GM18867 (cell line): ENCODE results near the gene STAM.
"Not testable (repeated sequence)": the region's sequence is repeated elsewhere in the genome, so short reads cannot be mapped to it uniquely, and the experiment has no call there.

ENCODE experiments used
- ATAC-seq: cut with Tn5 transposase; IDR thresholded peaks from one replicate; pipeline ENCODE4 v1.9.1; 2021; ENCODE audit warnings: mild to moderate bottlenecking, moderate library complexity; ENCODE audit not compliant: unreplicated experiment

STAM gene

DNA sequence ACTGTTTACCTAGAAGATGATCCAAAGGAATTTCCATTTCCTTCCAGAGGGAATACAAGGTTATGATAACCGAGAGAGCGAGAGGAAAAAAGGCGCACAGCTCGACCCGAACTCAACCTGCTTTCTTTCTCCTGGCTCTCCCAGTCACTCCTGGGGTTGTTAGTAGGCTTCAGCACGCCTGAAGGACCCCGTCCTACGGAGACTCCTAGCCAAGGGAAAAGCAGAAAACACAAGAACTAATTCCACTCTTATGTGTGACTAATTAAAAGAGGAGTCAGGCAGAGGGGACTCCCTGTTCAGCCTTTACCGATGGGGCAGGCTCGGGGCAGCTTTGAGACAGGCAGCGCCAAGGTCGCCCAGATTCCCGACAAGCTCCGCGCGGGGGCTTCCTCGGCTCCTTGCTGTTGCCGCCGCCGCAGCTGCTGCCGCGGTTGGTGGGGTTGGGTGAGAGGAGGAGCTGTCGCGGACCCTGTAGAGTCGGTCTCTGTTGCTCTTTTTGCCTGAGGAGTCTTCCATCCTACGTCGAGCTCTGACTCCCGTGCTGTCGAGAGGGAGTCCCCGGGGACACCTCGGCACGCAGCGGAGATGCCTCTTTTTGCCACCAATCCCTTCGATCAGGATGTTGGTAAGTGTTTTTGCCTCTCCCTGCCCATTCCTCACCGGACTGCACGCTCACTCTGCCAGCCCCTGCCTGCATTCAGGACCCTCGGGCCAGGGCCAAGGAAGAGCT is at the start of gene STAM:
TSS of gene STAM (plus strand) at position 397 of the 730 bp plus-strand sequence. CDS start at position 586, 189 bp downstream.
- ATAC-seq: peak; percentile 93

DNA sequence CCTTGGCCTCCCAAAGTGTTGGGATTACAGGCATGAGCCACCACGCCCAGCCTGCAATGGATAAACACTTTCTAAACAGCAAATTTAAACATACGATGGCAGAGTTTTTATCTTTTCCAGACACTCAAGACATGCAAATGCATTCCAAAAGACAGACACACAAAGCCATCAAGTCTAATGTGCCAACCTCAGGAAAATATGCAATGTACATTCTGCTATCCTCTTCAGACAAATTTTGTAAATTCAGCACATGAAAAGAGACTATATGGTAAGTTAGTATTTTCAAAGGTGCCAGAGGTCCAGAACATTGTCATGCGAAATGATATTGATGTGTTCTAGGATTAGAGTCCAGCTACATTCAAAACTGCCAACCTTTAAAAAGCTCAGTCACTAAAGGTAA is 46.6 kb upstream of the STAM start:
- ATAC-seq: no peak

DNA sequence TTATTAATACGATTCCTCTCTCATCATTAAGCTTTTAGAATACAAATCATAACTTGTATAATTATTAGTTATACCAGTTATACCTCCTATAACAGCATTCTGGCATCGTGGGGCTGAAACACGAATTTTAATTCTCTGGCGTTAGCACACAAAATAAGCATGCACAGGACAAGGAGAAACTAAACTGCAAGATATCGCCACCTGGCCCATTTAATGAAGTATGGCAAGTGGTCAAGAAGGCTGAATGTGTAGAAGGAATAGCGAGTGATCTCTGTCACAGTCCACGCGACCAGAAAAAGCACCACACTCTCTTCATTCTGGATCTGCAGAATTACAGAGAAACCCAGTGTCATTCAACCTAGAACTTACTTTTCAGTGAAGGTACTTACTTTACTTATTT is 44.9 kb upstream of the STAM start:
- peak; percentile 70 for ATAC-seq

- no peak for ATAC-seq
Measured at GRCh38 chr10:17605936-17606335, 38.0 kb upstream of the STAM start.

DNA sequence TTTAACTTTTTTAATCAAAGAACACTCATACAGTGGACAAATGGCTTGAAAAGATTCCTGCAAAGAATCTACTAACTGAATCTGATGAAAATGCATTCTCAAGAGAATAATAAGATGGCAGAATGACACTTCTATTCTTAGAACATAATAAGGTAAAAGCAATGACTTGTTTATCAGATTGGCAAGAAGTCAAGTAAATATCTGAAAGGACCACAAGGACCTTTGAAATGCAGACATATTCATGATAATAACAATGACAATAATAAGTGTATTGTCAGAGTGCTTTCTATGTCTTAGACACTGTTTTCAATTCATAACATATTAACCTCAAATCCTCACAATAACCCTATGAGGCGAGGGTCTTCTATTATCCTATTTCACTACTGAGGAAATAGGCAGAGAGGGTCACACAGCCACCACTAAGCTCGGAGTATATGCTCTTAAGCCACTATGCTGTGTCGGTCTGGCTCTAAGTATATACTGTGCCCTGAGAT is 37.4 kb upstream of the STAM start:
- ATAC-seq: no peak

DNA sequence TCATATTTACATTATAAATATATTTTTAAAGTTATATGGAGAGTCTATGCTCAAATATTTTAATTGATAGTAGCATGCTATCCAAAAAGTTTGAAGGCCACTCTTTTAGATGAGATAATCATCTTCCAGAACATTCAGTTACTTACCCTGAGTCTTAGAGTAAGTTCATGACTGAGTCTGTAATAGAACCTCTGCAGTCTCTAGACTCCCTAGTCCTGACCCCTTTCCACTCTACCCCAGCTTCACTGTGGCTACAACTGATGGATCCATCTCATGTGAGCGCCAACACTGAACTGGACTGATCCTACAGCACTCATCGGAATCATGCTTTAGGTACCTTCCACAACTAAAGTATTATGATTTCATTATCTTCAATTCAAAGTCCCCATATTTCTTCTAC is 36.9 kb upstream of the STAM start:
- ATAC-seq: no peak

DNA sequence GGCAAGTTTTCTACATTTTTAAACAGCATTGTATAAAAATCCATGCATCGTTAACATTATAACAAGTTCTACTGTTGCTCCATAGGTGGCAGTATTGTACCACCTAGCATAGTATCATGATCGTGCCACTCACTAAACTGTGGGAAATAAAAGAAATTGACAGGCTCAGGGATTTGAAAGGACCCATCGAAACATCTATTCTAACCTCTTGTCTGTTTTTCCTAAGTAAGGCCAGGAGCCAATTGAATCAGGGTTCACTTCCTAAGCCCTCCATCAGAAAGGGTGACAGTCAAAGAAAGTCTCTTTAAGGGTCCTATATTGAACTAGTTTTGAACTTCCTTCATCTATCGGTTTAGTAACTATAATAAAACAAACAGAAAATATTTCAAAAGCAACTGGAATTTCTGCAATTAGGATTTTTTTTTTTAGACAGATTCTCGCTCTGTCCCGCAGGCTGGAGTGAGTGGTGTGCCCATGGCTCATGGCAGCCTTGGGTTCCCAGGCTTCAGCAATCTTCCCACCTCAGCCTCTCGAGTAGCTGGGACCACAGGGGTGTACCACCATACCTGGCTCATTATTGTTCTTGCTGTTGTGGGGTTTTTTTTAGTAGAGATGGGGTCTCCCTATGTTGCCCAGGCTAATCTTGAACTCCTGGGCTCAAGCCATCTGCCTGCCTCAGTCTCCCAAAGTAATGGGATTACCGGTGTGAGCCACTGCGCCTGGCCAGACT is 36.2 kb upstream of the STAM start:
- peak; percentile 76 for ATAC-seq

DNA sequence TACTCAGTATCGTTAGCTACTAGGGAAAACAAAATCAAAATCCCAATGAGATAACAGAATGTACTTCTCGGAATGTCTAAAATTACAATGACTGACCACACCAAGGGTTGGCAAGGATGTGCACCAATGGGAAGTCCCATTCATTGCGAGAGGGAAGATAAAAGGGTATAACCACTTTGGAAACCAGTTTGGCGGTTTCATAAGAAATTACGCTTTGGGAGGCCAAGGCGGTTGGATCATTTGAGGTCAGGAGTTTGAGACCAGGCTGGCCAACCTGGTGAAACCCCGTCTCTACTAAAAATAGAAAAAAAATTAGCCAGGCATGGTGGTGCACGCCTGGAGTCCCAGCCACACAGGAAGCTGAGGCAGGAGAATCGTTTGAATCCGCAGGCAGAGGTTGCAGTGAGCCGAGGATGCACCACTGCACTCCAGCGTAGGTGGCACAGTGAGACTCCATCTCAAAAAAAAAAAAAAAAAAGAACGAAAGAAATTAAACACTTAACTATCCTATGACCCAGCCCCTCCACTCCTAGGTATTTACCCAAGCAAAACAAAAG is 34.4 kb upstream of the STAM start:
- ATAC-seq: no peak

- peak; percentile 50 for ATAC-seq
Measured at GRCh38 chr10:17616403-17617030, 27.4 kb upstream of the STAM start.

DNA sequence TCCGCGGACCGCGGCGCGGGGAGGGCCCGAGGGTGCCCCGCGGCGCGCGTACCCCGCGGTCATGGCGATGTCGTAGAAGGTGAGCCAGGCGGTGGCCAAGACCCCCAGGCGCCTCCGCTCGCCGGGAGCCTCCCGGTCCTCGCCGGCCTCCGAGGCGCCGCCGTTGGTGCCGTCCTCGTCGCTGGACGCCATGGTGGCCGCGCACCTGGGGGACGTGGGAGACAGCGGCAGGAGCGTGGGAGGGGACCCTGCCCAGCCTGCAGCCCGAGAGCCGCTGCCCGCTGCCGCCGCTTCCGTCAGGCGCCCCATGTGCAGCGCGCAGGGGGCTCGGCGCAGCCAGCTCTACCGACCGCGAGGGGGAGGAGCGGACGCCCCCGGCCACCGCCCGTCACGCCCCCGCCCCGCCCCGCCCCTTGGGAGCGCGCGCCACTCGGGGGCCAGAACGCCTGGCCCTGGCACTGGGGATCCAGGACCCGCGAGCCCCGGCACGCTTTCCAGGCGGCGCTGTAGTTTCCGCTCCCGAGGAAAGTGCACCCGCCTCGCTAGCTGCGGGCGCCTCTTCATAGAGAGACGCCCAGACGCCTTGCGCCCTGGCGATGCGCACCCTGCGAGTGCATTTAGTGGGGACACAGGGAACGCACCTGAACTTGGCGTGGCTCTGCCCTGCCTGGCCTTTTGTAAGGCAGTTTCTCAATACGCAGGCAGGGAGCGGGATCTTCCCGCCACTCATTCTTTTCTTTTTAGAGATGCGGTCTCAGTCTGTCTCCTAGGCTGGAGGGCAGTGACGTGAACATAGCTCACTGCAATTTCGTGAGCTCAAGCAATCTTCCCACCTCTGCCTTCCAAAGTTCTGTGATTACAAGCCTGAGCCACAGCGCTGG is 26.7 kb upstream of the STAM start, which contains the start of gene HACD1:
TSS of gene HACD1 (minus strand) at position 344 of the 881 bp plus-strand sequence. CDS start at position 309, 35 bp downstream.
- ATAC-seq: peak; percentile 58

DNA sequence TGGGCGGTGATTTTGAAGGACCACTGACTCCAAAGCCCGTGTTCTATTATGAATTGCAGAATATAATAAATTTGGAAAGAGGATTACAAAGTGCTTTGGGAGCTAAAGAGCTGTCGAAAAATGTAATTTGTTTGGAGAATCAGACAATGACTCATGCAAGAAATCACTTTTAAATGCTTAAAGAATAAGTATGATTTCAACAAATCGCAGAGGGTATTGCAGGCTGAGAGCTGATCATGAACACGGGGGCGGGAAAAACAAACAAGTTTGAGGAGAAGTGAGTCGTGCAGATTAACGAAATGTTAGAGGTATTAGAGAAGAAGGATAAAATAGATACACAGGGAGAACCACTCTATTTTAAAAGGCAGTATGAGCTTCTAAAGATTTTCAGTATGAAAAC is 21.9 kb upstream of the STAM start:
- no peak for ATAC-seq

DNA sequence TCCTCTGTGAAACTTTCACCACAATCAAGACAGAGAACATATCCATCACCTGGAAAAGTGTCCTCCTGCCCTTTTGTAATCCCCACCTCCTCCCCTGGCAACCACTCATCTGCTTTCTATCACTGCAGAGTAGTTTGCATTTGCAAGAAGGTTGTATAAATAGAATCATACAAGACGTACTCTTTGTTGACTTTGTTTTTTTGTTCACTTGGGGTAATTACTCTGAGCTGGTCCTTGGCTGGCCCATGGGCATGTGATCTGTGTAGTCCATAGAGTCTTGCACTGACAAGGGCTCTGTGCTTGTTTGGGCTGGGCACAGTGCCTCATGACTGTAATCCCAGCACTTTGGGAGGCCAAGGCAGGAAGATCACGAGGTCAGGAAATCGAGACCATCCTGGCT is 19.0 kb upstream of the STAM start:
- ATAC-seq: no peak

GRCh38 chr10:17626656-17627055 is 17.3 kb upstream of the STAM start:
- ATAC-seq: no peak

- not testable (repeated sequence) for ATAC-seq
Measured at GRCh38 chr10:17632590-17632989, 11.4 kb upstream of the STAM start.

- no peak for ATAC-seq
Measured at GRCh38 chr10:17633353-17633752, 10.6 kb upstream of the STAM start.

DNA sequence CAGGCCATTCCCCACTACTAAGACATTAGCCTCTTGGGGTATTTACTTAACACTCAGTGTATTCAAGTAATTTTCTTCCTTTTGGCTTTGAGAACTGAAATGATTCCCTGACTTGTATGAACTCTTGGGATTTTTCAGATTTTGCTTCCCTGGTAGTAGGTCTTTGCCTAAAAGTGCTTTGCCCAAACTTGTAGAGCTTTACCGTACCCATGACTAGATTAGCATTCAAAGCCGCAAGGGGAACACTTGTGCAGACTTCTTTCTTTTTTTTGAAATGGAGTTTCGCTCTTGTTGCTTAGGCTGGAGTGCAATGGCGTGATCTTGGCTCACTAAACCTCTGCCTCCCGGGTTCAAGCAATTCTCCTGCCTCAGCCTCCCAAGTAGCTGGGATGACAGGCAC is 6.1 kb upstream of the STAM start:
- no peak for ATAC-seq

- ATAC-seq: no peak
Measured at GRCh38 chr10:17640331-17640816, 3.6 kb upstream of the STAM start.

DNA sequence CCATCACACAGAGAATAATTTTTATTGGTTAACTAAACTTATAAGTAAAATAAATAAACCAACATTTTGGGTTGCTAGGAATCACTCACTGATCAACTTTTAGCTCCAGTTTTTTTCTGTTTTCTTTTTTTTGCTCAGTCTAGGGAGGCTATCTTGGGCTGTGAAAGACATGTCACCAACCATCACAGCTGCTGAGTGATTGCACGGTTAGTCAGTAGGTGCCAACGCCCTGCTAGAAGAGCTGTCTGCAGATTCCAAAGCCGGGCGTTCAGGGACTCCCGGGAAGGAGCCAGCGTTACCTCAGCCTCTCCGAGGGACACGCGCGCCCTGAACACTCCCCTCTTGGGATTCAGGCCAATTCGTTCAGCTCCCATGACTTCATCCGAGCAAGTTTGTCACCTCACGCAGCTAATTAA is 604 bp upstream of the STAM start:
- ATAC-seq: peak; percentile 25

- ATAC-seq: peak; percentile 34
Measured at GRCh38 chr10:17644485-17644943, 563 bp downstream of the STAM start.
